Non-pigmented ciliary epithelial cell (primary cell): ENCODE measurements around the gene RETREG3.
A peak's percentile ranks its signal among the peaks of the same experiment; 100 is the strongest.
"Not testable (repeated sequence)": the region's sequence is repeated elsewhere in the genome, so short reads cannot be mapped to it uniquely, and the experiment has no call there.

Experiments
- DNase-seq: peaks from one replicate; pipeline ENCODE4 v3.0.0-alpha.2; 2010; ENCODE audit warnings: low read depth

The RETREG3 gene

GRCh38 chr17:42609814-42610801, 934 bp upstream of the RETREG3 start:
- not testable (repeated sequence) for DNase-seq

GRCh38 chr17:42608305-42609181, 631 bp downstream of the RETREG3 start:
- DNase-seq = no peak

DNA sequence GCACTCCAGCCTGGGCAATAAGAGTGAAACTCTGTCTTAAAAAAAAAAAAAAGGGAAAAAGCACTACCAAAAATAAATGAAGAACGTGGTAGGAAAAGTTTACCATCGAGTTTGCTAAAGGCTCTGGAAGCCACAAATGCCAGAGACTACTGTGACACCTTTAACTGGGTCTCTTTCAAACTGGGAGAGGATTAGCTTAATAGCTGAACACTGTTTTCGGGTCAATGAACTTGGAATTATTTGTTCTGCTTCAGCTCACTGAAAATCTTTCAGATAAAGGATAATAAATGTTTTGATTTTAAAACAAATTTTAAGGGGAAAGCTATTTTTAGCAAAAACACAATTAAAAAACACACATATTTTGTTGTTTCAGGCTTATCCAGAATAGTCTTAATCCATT, 1.4 kb downstream of the RETREG3 start:
- no peak for DNase-seq

- no peak for DNase-seq
Observed at GRCh38 chr17:42603318-42603717, 5.9 kb downstream of the RETREG3 start.

GRCh38 chr17:42598905-42599304, 10.3 kb downstream of the RETREG3 start:
- DNase-seq = no peak

- no peak for DNase-seq
Observed at GRCh38 chr17:42596386-42596785, 12.8 kb downstream of the RETREG3 start.

DNA sequence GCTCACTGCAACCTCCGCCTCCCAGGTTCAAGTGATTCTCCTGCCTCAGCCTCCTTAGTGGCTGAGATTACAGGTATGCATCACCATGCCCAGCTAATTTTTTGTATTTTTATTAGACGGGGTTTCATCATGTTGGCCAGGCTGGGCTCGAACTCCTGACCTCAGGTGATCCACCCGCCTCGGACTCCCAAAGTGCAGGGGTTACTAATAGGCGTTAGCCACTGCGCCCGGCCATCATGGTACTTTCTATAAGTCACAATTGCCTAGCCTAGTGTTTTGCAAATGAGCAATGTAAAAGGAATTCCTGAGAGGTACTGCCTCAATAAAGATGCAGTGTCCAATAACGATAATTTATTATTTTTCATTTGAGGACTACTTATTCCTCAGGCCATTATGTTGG, 17.8 kb downstream of the RETREG3 start:
- no peak for DNase-seq

GRCh38 chr17:42590886-42591285, 18.3 kb downstream of the RETREG3 start:
- no peak for DNase-seq

- no peak for DNase-seq
Observed at GRCh38 chr17:42586514-42587230, 22.5 kb downstream of the RETREG3 start.

DNA sequence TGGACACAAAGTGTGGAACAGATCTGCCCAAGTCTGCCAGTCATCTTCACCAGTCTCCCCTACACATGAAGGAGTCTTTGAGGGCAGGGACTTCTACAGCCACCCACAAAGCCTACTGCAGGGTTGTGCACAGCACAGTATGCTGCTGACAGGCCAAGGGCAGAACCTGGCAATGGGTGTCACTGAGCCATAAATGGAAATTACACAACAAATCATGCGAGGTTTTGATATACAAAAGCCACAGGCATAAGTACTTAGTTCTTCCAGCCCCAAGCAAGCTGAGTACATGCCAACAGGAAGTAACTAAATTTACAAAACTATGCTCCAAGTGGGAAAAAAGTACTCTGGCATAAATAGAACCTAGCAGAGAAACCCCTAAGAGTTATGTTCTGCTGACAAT, 23.8 kb downstream of the RETREG3 start:
- DNase-seq = no peak

DNA sequence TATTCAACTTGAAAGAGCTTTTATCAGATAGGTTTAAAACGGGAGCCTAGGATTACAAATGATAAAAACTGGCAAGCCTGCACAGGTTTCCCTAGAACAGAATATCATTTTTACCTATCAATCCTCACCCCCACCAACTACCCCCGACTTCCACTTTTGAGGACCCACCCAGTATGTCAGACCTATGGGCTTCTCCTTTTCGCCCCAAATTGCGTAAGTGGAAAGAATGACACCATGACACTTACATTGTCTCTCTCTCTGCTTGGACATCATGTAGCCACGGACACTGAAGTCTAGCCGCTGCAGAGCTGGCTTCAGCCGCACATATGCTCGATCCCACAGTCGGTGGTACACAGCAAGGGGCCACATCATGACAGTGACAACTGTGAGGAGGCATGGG, 24.3 kb downstream of the RETREG3 start:
- no peak for DNase-seq

DNA sequence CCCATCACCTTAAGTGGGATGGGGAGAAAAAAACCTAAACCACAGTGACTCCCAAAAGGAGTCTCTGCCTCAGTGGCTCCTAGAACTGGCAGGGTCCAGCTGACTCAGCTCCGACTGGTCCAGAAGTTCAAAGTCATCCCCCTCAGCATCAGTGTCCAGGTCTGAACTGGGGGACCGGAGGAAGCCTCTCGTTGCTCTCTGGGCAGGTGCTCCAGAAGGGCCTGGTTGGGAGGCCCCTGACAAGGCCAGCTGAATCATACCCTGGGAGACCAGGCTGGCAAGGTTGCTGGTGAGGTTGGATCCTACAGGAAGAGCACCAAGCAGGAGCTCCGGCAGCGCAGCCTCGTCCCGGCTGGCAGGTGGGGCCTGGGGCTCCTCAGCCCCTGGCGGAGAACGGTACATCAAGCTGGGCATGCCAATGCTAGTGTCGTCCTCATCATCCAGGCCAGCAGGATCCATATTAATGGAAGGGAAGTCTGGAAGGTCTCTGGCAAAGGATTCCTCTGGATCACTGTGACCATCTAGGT, 27.4 kb downstream of the RETREG3 start:
- DNase-seq = no peak

GRCh38 chr17:42579794-42580551, 29.2 kb downstream of the RETREG3 start:
- no peak for DNase-seq

DNA sequence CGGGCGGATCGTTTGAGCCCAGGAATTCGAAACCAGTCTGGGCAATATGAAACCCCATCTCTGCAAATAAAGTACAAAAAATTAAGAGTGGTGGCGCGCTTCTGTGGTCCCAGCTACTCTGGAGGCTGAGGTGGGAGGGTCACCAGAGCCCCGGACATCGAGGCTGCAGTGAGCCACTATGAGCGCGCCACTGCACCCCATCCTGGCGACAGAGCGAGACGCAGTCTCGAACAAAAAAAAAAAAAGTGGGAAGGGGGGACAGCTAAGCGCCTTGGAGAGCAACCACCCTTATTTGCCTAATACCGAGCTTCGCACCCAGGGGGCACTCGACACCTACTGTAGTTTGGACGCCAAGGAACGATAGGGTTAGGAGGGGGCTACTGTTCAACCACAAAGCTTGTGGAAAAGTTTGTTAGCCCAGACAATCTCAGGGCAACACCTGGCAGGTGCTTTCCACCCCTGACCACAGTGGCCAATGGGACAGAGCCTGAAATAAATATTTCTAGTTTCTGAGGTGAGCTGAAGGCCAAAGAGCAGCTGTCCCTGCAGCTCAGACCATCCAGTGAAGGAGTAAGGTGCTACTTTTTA, 30.8 kb downstream of the RETREG3 start:
- no peak for DNase-seq

GRCh38 chr17:42577532-42578281, 31.5 kb downstream of the RETREG3 start, which contains the start of gene PSMC3IP:
TSS of gene PSMC3IP (minus strand) at chr17:42577729. CDS start at chr17:42577686, 43 bp downstream.
- DNase-seq = peak; percentile 67

- no peak for DNase-seq
Observed at GRCh38 chr17:42577140-42577531, 32.0 kb downstream of the RETREG3 start.

- no peak for DNase-seq
Observed at GRCh38 chr17:42574463-42574862, 34.7 kb downstream of the RETREG3 start.

DNA sequence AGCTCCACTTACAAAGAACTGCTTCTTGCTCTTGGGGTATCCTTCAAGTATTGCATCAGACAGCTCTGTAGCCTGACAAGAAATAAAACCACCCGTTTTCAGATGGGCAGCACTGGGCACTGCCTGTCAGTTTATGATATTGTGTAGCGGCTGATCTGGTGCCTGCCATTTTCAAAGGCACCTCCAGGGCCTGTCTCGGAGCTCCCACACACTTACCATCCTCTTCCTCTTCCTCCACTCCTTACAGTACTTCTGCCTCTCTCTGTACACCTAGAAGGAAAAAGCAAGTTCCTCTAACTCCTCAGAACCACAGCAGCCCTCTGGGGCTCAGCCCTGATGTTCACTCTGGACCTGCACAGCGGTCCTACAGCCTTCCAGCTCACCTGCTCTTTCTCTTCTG, 36.1 kb downstream of the RETREG3 start:
- DNase-seq = no peak

DNA sequence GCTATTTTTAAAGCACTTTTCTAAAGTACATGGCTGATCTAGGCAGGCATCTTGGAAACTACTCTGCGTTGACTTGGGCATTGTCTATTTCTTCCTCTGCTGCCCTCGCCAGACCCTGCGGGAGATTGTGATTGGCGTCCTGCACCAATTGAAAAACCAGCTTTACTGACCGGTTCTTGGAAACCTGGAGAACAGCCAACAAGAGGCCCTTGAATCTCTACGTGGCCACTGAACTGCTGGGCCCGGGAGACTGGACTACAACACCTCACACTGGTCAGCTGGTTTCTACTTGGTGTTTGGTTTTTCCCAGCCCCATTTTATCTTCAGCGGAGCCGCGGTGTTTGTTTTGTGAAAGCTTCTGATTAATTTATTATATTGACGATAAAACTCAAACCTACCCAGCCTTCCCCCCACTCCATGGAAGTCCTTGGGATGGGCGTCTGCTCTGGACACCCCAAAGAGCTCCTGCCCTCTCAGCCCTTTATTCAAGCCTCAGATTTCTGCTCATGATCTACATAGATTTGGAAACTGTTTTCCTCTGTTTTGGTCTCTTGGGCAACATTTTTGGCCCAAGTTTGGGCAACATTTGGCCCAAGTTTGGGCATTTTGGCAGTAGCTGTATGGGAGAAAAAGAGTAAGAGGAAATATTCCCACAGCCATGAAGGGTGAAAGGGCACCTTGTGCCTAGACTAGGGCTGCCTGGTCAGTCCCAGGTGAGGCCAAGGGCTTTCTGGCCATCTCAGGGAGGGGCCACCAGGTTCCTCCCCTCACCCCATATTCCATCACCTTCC, 37.5 kb downstream of the RETREG3 start:
- DNase-seq = no peak
